ENCODE measurements around the gene TUSC1.
"Not testable (repeated sequence)": the region's sequence is repeated elsewhere in the genome, so short reads cannot be mapped to it uniquely, and the experiment has no call there.

TUSC1 gene

GRCh38 chr9:25678147-25678666 lies at the start of gene TUSC1:
TSS of gene TUSC1 (minus strand) at chr9:25678444. CDS start at chr9:25678312, 132 bp downstream.
- no peak for DNase-seq

- DNase-seq: no peak
Observed at GRCh38 chr9:25726871-25727410, 48.7 kb upstream of the TUSC1 start.

- DNase-seq: no peak
Observed at GRCh38 chr9:25724424-25724823, 46.2 kb upstream of the TUSC1 start.

DNA sequence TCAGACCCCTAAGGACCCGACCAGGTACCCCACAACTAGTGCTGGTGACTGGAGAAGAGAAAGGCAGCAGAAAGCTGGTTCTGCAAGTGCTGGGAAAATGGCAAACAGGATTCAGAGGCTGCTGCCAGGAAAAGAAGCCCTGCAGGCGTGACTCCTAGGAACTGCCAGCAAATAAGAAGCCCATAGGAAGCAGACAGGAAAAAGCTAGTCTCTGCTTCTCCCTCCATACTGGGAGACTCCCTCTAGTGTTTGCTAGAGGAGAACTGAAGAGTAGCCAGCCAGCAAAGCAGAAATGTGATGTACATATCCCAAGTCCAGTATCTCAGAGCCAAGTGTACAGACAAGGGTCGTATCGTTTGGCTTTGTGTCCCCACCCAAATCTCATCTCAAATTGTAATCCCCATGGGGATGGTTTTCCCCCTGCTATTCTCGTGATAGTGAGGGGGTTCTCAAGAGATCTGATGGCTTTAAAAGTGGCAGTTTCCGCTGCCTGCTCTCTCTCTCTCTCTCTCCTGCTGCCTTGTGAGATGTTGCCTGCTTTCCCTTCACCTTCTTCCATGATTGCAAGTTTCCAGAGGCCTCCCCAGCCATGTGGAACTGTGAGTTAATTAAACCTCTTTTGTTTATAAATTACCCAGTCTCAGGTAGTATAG lies 38.1 kb upstream of the TUSC1 start:
- no peak for DNase-seq

GRCh38 chr9:25709941-25710340 lies 31.7 kb upstream of the TUSC1 start:
- DNase-seq: no peak

DNA sequence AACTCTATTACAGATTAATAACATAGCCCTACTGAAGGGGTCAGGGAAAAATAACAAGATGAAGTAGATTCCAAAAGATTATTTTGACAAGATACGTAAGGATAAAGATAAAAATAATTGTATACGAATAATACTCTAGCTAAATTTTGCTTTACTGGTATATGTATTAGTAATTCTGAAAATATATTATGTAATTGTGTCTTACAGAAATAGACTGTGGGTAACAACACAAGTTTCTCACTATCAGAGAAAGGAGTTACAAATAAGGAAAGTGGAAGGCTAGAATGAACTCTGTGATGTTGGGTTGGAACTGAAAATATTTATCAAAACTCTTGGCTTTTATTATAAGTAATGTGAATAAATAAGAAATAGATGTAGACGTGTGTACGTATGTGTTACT lies 26.6 kb upstream of the TUSC1 start:
- DNase-seq: no peak

DNA sequence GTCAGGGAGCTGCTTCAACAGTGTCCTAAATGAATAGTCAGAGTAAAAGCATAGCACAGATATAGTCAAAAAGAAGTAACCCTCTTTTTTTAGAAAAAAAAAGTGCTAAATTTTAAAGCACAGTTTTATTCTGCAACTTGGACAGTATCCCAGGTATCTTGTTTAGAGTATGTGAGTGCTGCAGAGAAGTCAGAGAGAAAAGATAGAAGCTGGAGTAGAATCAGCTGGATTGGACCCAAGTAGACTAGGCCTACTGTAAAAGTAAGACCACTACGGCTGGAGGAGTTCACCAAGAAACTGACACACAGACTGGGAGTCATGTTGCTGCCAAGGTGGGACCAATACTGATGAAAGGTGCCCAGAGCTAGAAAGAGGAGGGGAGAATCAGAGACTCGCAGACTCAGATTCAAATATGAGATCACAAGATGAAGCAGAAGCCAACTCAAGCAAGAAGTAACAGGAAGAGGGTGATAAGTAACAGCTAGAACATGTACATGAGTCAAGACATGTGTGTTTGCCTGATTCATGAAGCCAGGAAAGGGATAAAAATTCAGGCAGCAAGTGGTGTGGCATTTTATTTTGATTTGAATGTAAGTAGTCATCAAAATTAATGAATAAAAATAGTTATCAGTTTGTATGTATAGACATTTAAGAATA lies 25.6 kb upstream of the TUSC1 start:
- no peak for DNase-seq

- no peak for DNase-seq
Observed at GRCh38 chr9:25702536-25702935, 24.3 kb upstream of the TUSC1 start.

- not testable (repeated sequence) for DNase-seq
Observed at GRCh38 chr9:25700899-25701298, 22.7 kb upstream of the TUSC1 start.

DNA sequence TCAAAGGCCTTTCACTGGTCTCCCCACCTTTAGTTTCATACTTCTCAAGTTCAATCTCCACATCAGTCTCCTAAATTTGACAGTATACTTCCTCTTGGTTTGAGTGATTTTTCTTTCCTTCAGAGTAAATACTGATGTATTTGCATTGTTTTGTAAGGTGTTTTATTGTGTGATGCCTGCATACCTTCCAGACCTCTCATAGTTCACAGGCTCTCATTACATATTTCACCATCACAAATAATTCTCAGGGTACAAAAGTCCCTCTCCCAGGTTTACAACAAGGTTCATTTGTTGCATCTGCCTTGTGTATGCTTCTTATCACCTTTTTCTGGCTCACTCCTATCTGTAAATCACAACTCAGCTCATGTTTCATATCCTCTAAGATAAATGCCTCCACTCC lies 22.2 kb upstream of the TUSC1 start:
- no peak for DNase-seq

DNA sequence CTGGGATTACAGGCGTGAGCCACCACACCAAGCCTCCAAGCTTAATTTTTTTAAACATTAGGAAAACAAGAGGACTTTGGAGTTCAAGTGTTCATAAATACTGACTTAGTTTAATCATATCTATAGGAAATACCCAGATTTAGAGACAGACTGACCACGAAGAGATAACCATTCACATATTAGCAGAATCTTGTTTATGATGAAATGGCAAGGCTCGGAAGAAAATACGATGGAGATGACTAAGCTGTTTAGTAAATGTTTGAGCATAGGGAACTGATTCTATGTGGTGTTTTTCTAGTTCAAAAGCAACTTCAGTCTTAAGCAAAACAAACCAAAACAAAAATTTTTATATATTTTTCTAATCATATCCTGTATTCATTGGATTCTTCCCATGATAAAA lies 13.5 kb upstream of the TUSC1 start:
- DNase-seq: no peak

GRCh38 chr9:25684321-25684720 lies 6.1 kb upstream of the TUSC1 start:
- no peak for DNase-seq

GRCh38 chr9:25681266-25681665 lies 3.0 kb upstream of the TUSC1 start:
- no peak for DNase-seq

- no peak for DNase-seq
Observed at GRCh38 chr9:25678846-25679360, 659 bp upstream of the TUSC1 start.

DNA sequence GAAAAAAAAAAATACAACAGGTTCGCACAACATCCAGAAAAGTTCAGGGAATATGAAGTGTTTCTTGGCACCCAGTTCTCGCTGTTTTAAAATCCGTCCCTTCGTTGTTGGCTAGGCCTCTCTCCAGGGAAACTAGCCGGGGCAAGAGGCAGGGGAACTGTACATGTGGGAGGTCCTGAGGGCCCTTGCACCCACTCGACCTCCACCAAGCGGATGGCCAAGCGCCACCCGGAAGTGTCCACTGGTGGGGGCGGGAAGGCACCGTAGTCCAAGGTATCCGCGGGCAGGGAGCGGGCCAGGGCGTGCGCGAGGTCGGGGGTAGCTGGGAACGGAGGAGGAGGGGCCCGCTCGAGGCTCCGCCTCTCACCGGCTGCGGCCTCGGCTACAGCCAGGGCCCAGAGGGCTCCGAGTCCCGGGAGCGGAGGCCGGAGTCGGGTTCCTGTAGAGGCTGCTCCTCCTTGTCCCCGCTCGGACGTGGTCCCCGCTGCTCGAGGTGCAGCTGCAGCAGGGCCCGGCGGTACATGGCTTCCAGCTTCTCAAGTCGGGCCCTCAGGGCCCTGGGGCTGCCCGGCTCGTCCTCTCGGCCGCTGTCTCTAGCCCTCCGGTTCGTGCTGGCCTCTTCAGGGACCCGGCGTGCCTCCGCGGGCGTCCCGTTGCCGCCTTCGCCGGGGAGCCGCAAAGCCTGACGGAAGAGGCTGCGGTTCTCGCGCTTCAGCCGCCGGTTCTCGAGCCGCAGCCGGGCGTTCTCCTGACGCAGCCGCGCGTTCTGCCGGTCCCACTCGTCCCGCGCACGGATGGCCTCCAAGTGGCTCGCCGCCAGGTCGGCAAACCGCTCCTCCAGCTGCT lies 720 bp downstream of the TUSC1 start:
- DNase-seq: peak; percentile 3

DNA sequence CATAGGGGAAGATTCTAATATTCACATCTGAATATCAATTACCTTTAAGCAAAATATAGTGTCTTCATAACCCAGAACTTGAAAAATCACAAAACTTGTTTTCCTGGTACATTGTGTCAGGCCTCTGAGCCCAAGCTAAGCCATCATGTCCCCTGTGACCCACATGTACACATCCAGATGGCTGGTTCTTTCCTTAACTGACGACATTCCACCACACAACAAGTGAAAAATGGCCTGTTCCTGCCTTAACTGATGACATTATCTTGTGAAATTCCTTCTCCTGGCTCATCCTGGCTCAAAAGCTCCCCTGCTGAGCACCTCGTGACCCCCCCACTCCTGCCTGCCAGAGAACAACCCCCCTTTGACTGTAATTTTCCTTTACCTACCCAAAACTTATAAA lies 2.4 kb downstream of the TUSC1 start:
- not testable (repeated sequence) for DNase-seq

GRCh38 chr9:25658571-25658970 lies 19.7 kb downstream of the TUSC1 start:
- DNase-seq: no peak

GRCh38 chr9:25654417-25654816 lies 23.8 kb downstream of the TUSC1 start:
- no peak for DNase-seq

DNA sequence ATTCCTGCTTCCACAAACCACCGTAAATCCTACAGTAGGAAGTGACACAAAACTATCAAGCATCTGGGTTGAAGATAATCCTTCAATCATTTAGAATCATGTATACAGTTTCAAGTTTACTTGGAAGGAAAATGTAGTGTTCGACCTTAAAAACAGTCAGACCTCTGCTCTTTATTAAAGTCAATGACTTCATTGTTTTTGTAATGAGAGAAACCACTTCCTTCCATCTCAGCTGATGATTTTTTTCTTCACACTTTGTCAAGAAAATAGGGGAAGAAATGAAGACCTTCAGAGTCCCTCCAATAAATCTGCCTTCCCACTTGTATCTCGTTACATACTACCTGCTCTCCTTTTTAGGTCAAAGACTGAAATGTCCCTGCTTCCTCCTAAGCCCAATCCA lies 30.1 kb downstream of the TUSC1 start:
- no peak for DNase-seq

- no peak for DNase-seq
Observed at GRCh38 chr9:25636026-25636425, 42.2 kb downstream of the TUSC1 start.

- DNase-seq: no peak
Observed at GRCh38 chr9:25629231-25629630, 49.0 kb downstream of the TUSC1 start.
